H1 (cell line): Measurements from ENCODE around the gene NPHP4. TPM values are rescaled to one million over a fixed set of nuclear protein-coding genes. Genes with fewer than 3 reads are reported as not detected.

Source experiments
- CEBPB ChIP-seq: IDR thresholded peaks from 2 replicates; pipeline ENCODE4 v1.6.1; 2012; ENCODE audit warnings: low read depth, low read length
- RXRA ChIP-seq: IDR thresholded peaks from 2 replicates; pipeline ENCODE4 v1.6.1; 2011; ENCODE audit warnings: low read depth, mild to moderate bottlenecking, low read length, moderate library complexity; ENCODE audit not compliant: insufficient read depth
- SAP30 ChIP-seq: fragments of 300-600 bp; sonication (generic); IDR thresholded peaks from 2 replicates; pipeline ENCODE4 v1.7.1; 2012; ENCODE audit warnings: low read length, moderate library complexity, mild to moderate bottlenecking, inconsistent platforms; ENCODE audit not compliant: insufficient read depth, insufficient replicate concordance
- TEAD4 ChIP-seq: IDR thresholded peaks from 2 replicates; pipeline ENCODE4 v1.6.1; 2012; ENCODE audit warnings: low read depth, low read length, inconsistent platforms, mixed read lengths
- polyA plus RNA-seq, 7 experiments: library from polyadenylated mRNA; depleted of rRNA in 3 of 7; stranded (reverse) in 5 of 7; unstranded in 2 of 7; fragments of >200 nt in 5 of 7; fragments of 200-250 nt in 2 of 7; gene quantifications; 1 replicate in 5 of 7; 2 replicates in 1 of 7; 4 replicates in 1 of 7; pipeline versions ENCODE4 v1.2.1 to v1.2.3, GENCODE V29; 2011 to 2013; ENCODE audit warnings: missing spikeins in 2 of 7, mixed read lengths in 2 of 7
- total RNA-seq: library from RNA; stranded (reverse); fragmentation: NEBNext Ultra II Directional; extraction: Animal tissue kit (Norgen Biotek cat#: 25700); gene quantifications from 2 replicates; pipeline ENCODE4 v1.2.1, GENCODE V29; 2021

Gene NPHP4
- total and polyA plus RNA-seq, 2 of the 8 experiments (the other 6 are each of a cell fraction or from before 2014, with no cell fraction given): 5.8 to 14.0 TPM

DNA sequence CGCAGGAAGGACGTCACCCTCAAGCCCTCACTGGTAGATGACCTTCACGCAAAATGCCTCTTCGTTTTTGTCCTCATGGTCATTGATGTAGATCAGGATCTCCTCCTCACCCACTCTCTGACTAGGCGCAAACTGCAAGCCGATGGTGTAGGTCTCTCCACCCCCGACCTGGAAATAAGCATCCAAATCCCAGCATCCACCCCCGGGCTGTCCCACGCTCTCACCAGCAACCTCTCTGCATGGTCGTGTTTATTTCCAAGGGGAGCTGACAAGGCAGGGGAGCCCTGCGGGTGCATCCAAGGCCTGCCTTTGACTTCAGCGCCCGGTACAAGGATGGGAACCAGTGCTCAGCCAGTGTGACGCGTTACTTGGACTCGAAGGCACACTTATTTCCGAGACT, 129.0 kb downstream of the NPHP4 start (continued):
- no peak for TF ChIP-seq CEBPB
- no peak for TF ChIP-seq TEAD4
- no peak for TF ChIP-seq RXRA
- TF ChIP-seq SAP30: no peak
- TF ChIP-seq, all 59 proteins: peak for 0
